Neural progenitor cell (in vitro differentiated cells): ENCODE results near the gene ZNF578. TPM values are rescaled to one million over a fixed set of nuclear protein-coding genes. Genes with fewer than 3 reads are reported as not detected.

Source experiments
- total RNA-seq: library from RNA; depleted of rRNA; stranded (reverse); fragments of >200 nt; gene quantifications from 2 replicates; pipeline ENCODE4 v1.2.3, GENCODE V29; 2015; ENCODE audit warnings: low replicate concordance

The ZNF578 gene
- total RNA-seq, 1 donor from 2014 or later: 9.7 TPM

Other genes starting within 250 kb of the ZNF578 start
- gene ZNF766, start 184.0 kb upstream of the ZNF578 start, total RNA-seq: 27.2 and 66.1 TPM in 2 replicates
- 13.2 and 18.1 TPM in 2 replicates for gene ZNF480, start 156.4 kb upstream of the ZNF578 start, total RNA-seq
- 13.0 and 13.1 TPM in 2 replicates for gene ZNF610, start 117.3 kb upstream of the ZNF578 start, total RNA-seq
- gene ZNF880, start 83.6 kb upstream of the ZNF578 start, total RNA-seq: 26.3 and 56.1 TPM in 2 replicates
- 16.8 and 29.8 TPM in 2 replicates for gene ZNF528, start 55.7 kb upstream of the ZNF578 start, total RNA-seq
- gene ZNF534, start 24.4 kb upstream of the ZNF578 start, total RNA-seq: 0.43 and 0.62 TPM in 2 replicates
- 13.5 and 18.9 TPM in 2 replicates for gene ZNF808, start 74.1 kb downstream of the ZNF578 start, total RNA-seq
- 12.9 and 16.2 TPM in 2 replicates for gene ZNF701, start 116.7 kb downstream of the ZNF578 start, total RNA-seq
- 63.8 and 76.2 TPM in 2 replicates for gene ZNF83, start 184.8 kb downstream of the ZNF578 start, total RNA-seq